A549 (cell line): ENCODE measurements around the gene C6orf118. TPM values are rescaled to one million over a fixed set of nuclear protein-coding genes. Genes with fewer than 3 reads are reported as not detected.

ENCODE experiments used
- ATAC-seq, 2 experiments: fragments of 200-7000 bp in 1 of 2; fragments of >200 bp in 1 of 2; cut with Nextera tagmentation in 1 of 2; cut with Tn5 transposase in 1 of 2; 3 replicates each; pipeline versions ENCODE4 v1.8.0 to v1.9.1; 2018 to 2020; ENCODE audit warnings: mild to moderate bottlenecking in 1 of 2, moderate library complexity in 1 of 2
- CTCF ChIA-PET: fragments of 300-600 bp; sonication (Branson Sonifier 250); formaldehyde crosslinking; extraction: SDS; loops from one replicate; lab custom pipeline; 2021; ENCODE audit warnings: antibody characterized with exemption, inconsistent platforms; lab: Yijun Ruan, JAX
- POLR2A ChIA-PET: fragments of 350-600 bp; formaldehyde crosslinking; extraction: SDS; loops from one replicate; lab custom pipeline; 2021; ENCODE audit warnings: antibody characterized with exemption, inconsistent platforms; lab: Yijun Ruan, JAX
- DNase-seq, 2 experiments: peaks; one replicate each; pipeline versions ENCODE4 v3.0.0 to v3.0.0-alpha.2; 2011 to 2016; ENCODE audit warnings: low read depth in 1 of 2, low spot score in 1 of 2
- FAIRE-seq: peaks from 2 replicates; lab custom pipeline; 2011; peaks lifted over from hg19 to GRCh38; lab: Jason Lieb, UNC
- H3K27ac ChIP-seq, 2 experiments: fragments of >200 bp; sonication (Bioruptor Twin); formaldehyde crosslinking; 3 replicates each; pipeline ENCODE4 v1.5.1; 2016 to 2017
- H3K4me1 ChIP-seq: fragments of >200 bp; sonication (Bioruptor Twin); formaldehyde crosslinking; 3 replicates; pipeline ENCODE4 v1.6.1; 2016
- H3K4me2 ChIP-seq: fragments of >200 bp; sonication (Bioruptor Twin); formaldehyde crosslinking; 3 replicates; pipeline ENCODE4 v1.6.1; 2016
- H3K4me3 ChIP-seq: fragments of >200 bp; sonication (Bioruptor Twin); formaldehyde crosslinking; 3 replicates; pipeline ENCODE4 v1.5.1; 2016
- H3K9me3 ChIP-seq: fragments of >200 bp; sonication (Bioruptor Twin); formaldehyde crosslinking; 3 replicates; pipeline ENCODE4 v1.6.1; 2016
- CBX8 ChIP-seq: fragments of 200-600 bp; sonication (generic); IDR thresholded peaks from 2 replicates; pipeline ENCODE4 v1.6.1; 2016
- CEBPB ChIP-seq, 2 experiments: fragments of >200 bp in 1 of 2; sonication (Bioruptor Twin) in 1 of 2; formaldehyde crosslinking in 1 of 2; IDR thresholded peaks; 2 replicates each; pipeline ENCODE4 v1.6.1; 2012 to 2016
- EP300 ChIP-seq, 2 experiments: fragments of >200 bp; sonication (Bioruptor Twin); formaldehyde crosslinking; IDR thresholded peaks; 2 replicates in 1 of 2; 3 replicates in 1 of 2; pipeline ENCODE4 v1.6.1; 2016 to 2017
- ESRRA ChIP-seq: fragments of 150-350 bp; IDR thresholded peaks from 2 replicates; pipeline ENCODE4 v1.6.1; 2014; ENCODE audit warnings: mild to moderate bottlenecking, low read length, borderline replicate concordance
- FOSL2 ChIP-seq, 2 experiments: fragments of 450-650 bp in 1 of 2; fragments of >200 bp in 1 of 2; sonication (Bioruptor Twin) in 1 of 2; formaldehyde crosslinking; IDR thresholded peaks; 2 replicates each; pipeline versions ENCODE4 v1.5.0 to v1.6.1; 2016 to 2020; ENCODE audit warnings: mild to moderate bottlenecking in 1 of 2, moderate library complexity in 1 of 2
- GATA3 ChIP-seq: IDR thresholded peaks from 2 replicates; pipeline ENCODE4 v1.6.1; 2012; ENCODE audit warnings: borderline replicate concordance
- HDAC2 ChIP-seq: fragments of 200-600 bp; sonication (generic); IDR thresholded peaks from 2 replicates; pipeline ENCODE4 v1.6.1; 2016
- JUN ChIP-seq, 2 experiments: fragments of >200 bp; sonication (Bioruptor Twin); formaldehyde crosslinking; IDR thresholded peaks; 2 replicates in 1 of 2; 3 replicates in 1 of 2; pipeline ENCODE4 v1.6.1; 2016 to 2017
- JUNB ChIP-seq: fragments of >200 bp; sonication (Bioruptor Twin); formaldehyde crosslinking; IDR thresholded peaks from 2 replicates; pipeline ENCODE4 v1.6.1; 2016
- KDM1A ChIP-seq: fragments of 200-600 bp; sonication (generic); IDR thresholded peaks from 2 replicates; pipeline ENCODE4 v1.6.1; 2016; ENCODE audit warnings: low read depth, mild to moderate bottlenecking
- MYC ChIP-seq: IDR thresholded peaks from 2 replicates; pipeline ENCODE4 v1.6.1; 2012; ENCODE audit warnings: mild to moderate bottlenecking, inconsistent platforms, low read length, improper control_type of control experiment, borderline replicate concordance
- NFE2L2 ChIP-seq: fragments of 150-350 bp; conservative IDR thresholded peaks from 2 replicates; pipeline ENCODE4 v1.6.1; 2014; ENCODE audit warnings: low read length
- NPAS2 ChIP-seq: fragments of 250-450 bp; sonication (Bioruptor Pico); IDR thresholded peaks from 2 replicates; pipeline ENCODE4 v1.8.0; 2022; ENCODE audit warnings: mild to moderate bottlenecking, moderate library complexity, borderline replicate concordance
- NR3C1 ChIP-seq: fragments of >200 bp; sonication (Bioruptor Twin); formaldehyde crosslinking; IDR thresholded peaks from 3 replicates; pipeline ENCODE4 v1.6.1; 2017
- PBX3 ChIP-seq: IDR thresholded peaks from 2 replicates; pipeline ENCODE4 v1.6.1; 2012
- PHF8 ChIP-seq: fragments of 200-600 bp; sonication (generic); IDR thresholded peaks from 2 replicates; pipeline ENCODE4 v1.6.1; 2016; ENCODE audit warnings: low read depth, mild to moderate bottlenecking, antibody characterized with exemption, moderate library complexity, borderline replicate concordance
- POLR2A ChIP-seq: IDR thresholded peaks from 2 replicates; pipeline ENCODE4 v1.6.1; 2012; ENCODE audit warnings: mild to moderate bottlenecking, low read length
- POLR2AphosphoS2 ChIP-seq: conservative IDR thresholded peaks from 2 replicates; pipeline ENCODE4 v1.6.1; 2012; ENCODE audit warnings: low read length, improper control_type of control experiment, inconsistent platforms
- RAD21 ChIP-seq, 2 experiments: fragments of >200 bp in 1 of 2; sonication (Bioruptor Twin) in 1 of 2; formaldehyde crosslinking in 1 of 2; IDR thresholded peaks in 1 of 2; conservative IDR thresholded peaks in 1 of 2; 2 replicates in 1 of 2; 3 replicates in 1 of 2; pipeline ENCODE4 v1.6.1; 2012 to 2018; ENCODE audit warnings: inconsistent platforms in 1 of 2
- RARB ChIP-seq: fragments of 250-450 bp; sonication (Bioruptor Pico); IDR thresholded peaks from 2 replicates; pipeline ENCODE4 v1.8.0; 2021; ENCODE audit warnings: mild to moderate bottlenecking, moderate library complexity
- RFX5 ChIP-seq: fragments of 450-650 bp; IDR thresholded peaks from 2 replicates; pipeline ENCODE4 v1.7.1; 2014; ENCODE audit warnings: antibody characterized with exemption, mild to moderate bottlenecking, moderate library complexity
- SMC3 ChIP-seq: fragments of >200 bp; sonication (Bioruptor Twin); formaldehyde crosslinking; IDR thresholded peaks from 3 replicates; pipeline ENCODE4 v1.6.1; 2018; ENCODE audit warnings: inconsistent platforms
- SREBF2 ChIP-seq: fragments of 450-650 bp; IDR thresholded peaks from 2 replicates; pipeline ENCODE4 v1.6.1; 2014; ENCODE audit warnings: mild to moderate bottlenecking, moderate library complexity
- ZNF302 ChIP-seq: fragments of 250-450 bp; sonication (Bioruptor Pico); IDR thresholded peaks from 2 replicates; pipeline ENCODE4 v1.9.0; 2021; ENCODE audit warnings: inconsistent platforms, mild to moderate bottlenecking, moderate library complexity
- WGBS: methylation state at CpG from one replicate; pipeline ENCODE4 v1.1.6; 2017; ENCODE audit errors: missing lambda C conversion rate; 5-methylcytosine and 5-hydroxymethylcytosine counted together
- polyA plus RNA-seq, 4 experiments: library from polyadenylated mRNA; depleted of rRNA in 3 of 4; stranded (reverse); fragments of >200 nt; fragmentation: RNase III in 1 of 4; extraction: RNeasy Plus Mini Kit Qiagen cat#74134 plus additional on column Dnase treatment in 1 of 4; gene quantifications; 2 replicates in 3 of 4; 3 replicates in 1 of 4; pipeline ENCODE4 v1.2.3, GENCODE V29; 2011 to 2017
- TF ChIP-seq, protein P1 (sequence below): fragments of 250-450 bp; sonication (Bioruptor Pico); IDR thresholded peaks from 2 replicates; pipeline ENCODE4 v1.5.0; 2020; ENCODE audit warnings: low read depth, mild to moderate bottlenecking, moderate library complexity
- TF ChIP-seq, protein P2 (sequence below): fragments of 150-350 bp; IDR thresholded peaks from 2 replicates; pipeline ENCODE4 v1.6.1; 2014; ENCODE audit warnings: low read depth, mild to moderate bottlenecking, low read length

Gene C6orf118
- polyA plus RNA-seq, 2 of the 4 experiments (the other 2 are of a cell fraction): 0.12 to 0.39 TPM

DNA sequence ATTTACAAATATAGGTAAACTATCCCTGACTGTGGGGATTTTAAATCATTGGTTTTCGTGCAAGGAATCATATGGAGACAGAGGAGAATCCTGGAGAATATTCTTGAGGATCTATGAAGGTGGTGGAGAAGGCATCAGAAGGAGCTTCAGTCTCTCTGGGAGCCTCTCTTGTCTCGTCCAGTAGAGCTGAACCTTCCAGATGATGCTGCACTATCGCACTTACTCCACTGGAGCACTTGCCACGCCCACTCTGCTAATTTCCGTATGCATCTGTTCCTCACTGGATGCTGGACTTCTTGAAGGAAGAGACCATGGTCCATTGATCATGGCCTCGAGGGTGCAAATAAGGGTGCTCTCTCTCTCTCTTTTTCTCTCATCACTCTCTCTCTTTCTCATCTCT, 36.8 kb downstream of the C6orf118 start:
- FAIRE-seq: no peak
- CTCF ChIA-PET: no interaction called here
- TF ChIP-seq PBX3 (no peak), POLR2A (no peak), MYC (no peak), HDAC2 (no peak), ZNF302 (no peak), CBX8 (no peak)
- TF ChIP-seq, all 56 proteins: peak for 0
- no peak overlapping the region for H3K27ac ChIP-seq
- no peak overlapping the region for H3K4me3 ChIP-seq
- no peak overlapping the region for H3K4me2 ChIP-seq
- no peaks in the 10 kb centered on the region for H3K9me3 ChIP-seq
- ATAC-seq (peak; percentile 50 to 67; a peak in 4 of 6 replicates), DNase-seq (peak in 1 of 2 experiments; percentile 14)
- POLR2A ChIA-PET: no interaction called here
- no peaks in the 10 kb centered on the region for H3K4me1 ChIP-seq
- 13% methylated on average over 6 of the region's 6 CpGs for WGBS

GRCh38 chr6:165268987-165269386, 40.4 kb downstream of the C6orf118 start:
- Histone ChIP-seq H3K4me3 (no peak overlapping the region), H3K27ac (no peak overlapping the region), H3K4me1 (no peaks in the 10 kb centered on the region), H3K9me3 (no peaks in the 10 kb centered on the region), H3K4me2 (no peak overlapping the region)
- 37% methylated on average over 6 of the region's 7 CpGs for WGBS
- POLR2A ChIA-PET: no interaction called here
- CTCF ChIA-PET: no interaction called here
- ATAC-seq (no peak), DNase-seq (no peak), FAIRE-seq (no peak)
- TF ChIP-seq ESRRA (no peak), HDAC2 (no peak), KDM1A (no peak), RFX5 (no peak), EP300 (IDR thresholded peaks at IDR 0.05) (no peak), SREBF2 (no peak), SMC3 (no peak), JUN (IDR thresholded peaks at IDR 0.05) (no peak), PBX3 (no peak)
- TF ChIP-seq, protein P1, sequence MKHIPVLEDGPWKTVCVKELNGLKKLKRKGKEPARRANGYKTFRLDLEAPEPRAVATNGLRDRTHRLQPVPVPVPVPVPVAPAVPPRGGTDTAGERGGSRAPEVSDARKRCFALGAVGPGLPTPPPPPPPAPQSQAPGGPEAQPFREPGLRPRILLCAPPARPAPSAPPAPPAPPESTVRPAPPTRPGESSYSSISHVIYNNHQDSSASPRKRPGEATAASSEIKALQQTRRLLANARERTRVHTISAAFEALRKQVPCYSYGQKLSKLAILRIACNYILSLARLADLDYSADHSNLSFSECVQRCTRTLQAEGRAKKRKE: no peak

GRCh38 chr6:165266621-165267020, 42.8 kb downstream of the C6orf118 start:
- WGBS: 11% methylated on average over 1 of the region's 1 CpG
- Histone ChIP-seq H3K4me1 (no peaks in the 10 kb centered on the region), H3K9me3 (no peaks in the 10 kb centered on the region), H3K27ac (no peak overlapping the region), H3K4me2 (no peak overlapping the region), H3K4me3 (no peak overlapping the region)
- no peak for DNase-seq
- TF ChIP-seq RFX5 (no peak), PBX3 (no peak), RAD21 (conservative IDR thresholded peaks at IDR 0.05 in 1 of 2, IDR thresholded peaks at IDR 0.05 in 1 of 2) (no peak), FOSL2 (IDR thresholded peaks at IDR 0.05) (no peak), FOSL2 (CRISPR knock-in tag; IDR thresholded peaks at IDR 0.05) (no peak), GATA3 (no peak), NR3C1 (no peak), CBX8 (no peak), HDAC2 (no peak), NFE2L2 (no peak), NPAS2 (CRISPR knock-in tag) (no peak), CEBPB (IDR thresholded peaks at IDR 0.05) (no peak), PHF8 (no peak), JUNB (no peak), SREBF2 (no peak), ESRRA (no peak), RARB (CRISPR knock-in tag) (no peak), POLR2AphosphoS2 (no peak)
- TF ChIP-seq, protein P2, sequence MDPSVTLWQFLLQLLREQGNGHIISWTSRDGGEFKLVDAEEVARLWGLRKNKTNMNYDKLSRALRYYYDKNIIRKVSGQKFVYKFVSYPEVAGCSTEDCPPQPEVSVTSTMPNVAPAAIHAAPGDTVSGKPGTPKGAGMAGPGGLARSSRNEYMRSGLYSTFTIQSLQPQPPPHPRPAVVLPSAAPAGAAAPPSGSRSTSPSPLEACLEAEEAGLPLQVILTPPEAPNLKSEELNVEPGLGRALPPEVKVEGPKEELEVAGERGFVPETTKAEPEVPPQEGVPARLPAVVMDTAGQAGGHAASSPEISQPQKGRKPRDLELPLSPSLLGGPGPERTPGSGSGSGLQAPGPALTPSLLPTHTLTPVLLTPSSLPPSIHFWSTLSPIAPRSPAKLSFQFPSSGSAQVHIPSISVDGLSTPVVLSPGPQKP: no peak
- FAIRE-seq: no peak
- POLR2A ChIA-PET: no interaction called here
- ATAC-seq: no peak
- CTCF ChIA-PET: no interaction called here
